C4-2B (cell line): Measurements from ENCODE around the gene FNDC3A.

ENCODE experiments used
- ZFX ChIP-seq: fragments of 450-650 bp; IDR thresholded peaks from 2 replicates; pipeline ENCODE4 v1.6.1; 2017
- TF ChIP-seq, protein P1 (sequence below): fragments of 450-650 bp; conservative IDR thresholded peaks from 2 replicates; pipeline ENCODE4 v1.5.1; 2017; ENCODE audit warnings: mild to moderate bottlenecking

DNA sequence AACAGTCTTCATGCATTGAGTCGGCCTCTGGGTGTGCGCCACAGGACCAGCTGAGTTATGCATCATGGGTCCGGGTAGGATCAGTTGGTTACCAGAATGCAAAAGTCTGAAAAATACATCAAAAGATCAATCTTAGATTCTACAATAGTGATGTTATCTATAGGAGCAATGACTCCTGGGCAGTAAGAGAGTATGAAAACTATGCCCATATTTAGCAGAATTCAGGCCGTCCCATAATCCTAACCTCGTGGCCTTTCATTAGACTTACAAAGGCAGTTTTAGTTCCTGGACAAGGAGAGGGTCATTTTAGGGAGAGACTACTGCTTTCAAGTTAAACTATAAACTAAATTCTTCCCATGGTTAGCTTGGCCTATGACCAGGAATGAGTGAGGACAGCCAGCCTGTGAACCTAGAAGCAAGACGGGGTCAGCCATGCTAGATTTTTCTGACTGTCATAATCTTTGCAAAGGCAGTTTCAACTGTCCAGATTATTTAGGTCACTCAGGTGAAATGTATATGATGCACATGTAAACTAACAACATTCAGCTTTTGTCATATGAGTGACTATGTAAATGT lies 260.2 kb downstream of the FNDC3A start:
- TF ChIP-seq, protein P1, sequence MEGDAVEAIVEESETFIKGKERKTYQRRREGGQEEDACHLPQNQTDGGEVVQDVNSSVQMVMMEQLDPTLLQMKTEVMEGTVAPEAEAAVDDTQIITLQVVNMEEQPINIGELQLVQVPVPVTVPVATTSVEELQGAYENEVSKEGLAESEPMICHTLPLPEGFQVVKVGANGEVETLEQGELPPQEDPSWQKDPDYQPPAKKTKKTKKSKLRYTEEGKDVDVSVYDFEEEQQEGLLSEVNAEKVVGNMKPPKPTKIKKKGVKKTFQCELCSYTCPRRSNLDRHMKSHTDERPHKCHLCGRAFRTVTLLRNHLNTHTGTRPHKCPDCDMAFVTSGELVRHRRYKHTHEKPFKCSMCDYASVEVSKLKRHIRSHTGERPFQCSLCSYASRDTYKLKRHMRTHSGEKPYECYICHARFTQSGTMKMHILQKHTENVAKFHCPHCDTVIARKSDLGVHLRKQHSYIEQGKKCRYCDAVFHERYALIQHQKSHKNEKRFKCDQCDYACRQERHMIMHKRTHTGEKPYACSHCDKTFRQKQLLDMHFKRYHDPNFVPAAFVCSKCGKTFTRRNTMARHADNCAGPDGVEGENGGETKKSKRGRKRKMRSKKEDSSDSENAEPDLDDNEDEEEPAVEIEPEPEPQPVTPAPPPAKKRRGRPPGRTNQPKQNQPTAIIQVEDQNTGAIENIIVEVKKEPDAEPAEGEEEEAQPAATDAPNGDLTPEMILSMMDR: no peak
- TF ChIP-seq ZFX: no peak
